ENCODE data around the gene APEH.

DNA sequence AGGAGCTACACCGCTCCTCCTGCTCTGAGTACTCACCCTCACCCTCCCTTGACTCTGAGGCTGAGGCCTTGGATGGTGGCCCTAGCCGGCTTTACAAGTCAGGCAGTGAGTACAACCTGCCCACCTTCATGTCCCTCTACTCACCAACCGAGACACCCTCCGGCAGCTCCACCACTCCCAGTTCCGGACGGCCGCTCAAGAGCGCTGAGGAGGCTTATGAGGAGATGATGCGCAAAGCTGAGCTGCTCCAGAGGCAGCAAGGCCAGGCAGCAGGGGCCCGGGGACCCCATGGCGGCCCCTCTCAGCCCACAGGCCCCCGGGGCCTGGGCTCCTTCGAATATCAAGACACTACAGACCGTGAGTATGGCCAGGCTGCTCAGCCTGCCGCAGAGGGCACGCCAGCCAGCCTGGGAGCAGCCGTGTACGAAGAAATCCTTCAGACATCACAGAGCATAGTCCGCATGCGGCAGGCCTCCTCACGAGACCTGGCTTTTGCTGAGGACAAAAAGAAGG, 21.2 kb upstream of the APEH start:
- TF ChIP-seq, protein P1, sequence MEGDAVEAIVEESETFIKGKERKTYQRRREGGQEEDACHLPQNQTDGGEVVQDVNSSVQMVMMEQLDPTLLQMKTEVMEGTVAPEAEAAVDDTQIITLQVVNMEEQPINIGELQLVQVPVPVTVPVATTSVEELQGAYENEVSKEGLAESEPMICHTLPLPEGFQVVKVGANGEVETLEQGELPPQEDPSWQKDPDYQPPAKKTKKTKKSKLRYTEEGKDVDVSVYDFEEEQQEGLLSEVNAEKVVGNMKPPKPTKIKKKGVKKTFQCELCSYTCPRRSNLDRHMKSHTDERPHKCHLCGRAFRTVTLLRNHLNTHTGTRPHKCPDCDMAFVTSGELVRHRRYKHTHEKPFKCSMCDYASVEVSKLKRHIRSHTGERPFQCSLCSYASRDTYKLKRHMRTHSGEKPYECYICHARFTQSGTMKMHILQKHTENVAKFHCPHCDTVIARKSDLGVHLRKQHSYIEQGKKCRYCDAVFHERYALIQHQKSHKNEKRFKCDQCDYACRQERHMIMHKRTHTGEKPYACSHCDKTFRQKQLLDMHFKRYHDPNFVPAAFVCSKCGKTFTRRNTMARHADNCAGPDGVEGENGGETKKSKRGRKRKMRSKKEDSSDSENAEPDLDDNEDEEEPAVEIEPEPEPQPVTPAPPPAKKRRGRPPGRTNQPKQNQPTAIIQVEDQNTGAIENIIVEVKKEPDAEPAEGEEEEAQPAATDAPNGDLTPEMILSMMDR (IDR thresholded peaks at IDR 0.05 in 2 of 3, conservative IDR thresholded peaks at IDR 0.05 in 1 of 3; ENCODE audit: insufficient read depth in 2 of 3, low read depth in 1 of 3, low read length in 3 of 3): no peak
- TF ChIP-seq, protein P2, sequence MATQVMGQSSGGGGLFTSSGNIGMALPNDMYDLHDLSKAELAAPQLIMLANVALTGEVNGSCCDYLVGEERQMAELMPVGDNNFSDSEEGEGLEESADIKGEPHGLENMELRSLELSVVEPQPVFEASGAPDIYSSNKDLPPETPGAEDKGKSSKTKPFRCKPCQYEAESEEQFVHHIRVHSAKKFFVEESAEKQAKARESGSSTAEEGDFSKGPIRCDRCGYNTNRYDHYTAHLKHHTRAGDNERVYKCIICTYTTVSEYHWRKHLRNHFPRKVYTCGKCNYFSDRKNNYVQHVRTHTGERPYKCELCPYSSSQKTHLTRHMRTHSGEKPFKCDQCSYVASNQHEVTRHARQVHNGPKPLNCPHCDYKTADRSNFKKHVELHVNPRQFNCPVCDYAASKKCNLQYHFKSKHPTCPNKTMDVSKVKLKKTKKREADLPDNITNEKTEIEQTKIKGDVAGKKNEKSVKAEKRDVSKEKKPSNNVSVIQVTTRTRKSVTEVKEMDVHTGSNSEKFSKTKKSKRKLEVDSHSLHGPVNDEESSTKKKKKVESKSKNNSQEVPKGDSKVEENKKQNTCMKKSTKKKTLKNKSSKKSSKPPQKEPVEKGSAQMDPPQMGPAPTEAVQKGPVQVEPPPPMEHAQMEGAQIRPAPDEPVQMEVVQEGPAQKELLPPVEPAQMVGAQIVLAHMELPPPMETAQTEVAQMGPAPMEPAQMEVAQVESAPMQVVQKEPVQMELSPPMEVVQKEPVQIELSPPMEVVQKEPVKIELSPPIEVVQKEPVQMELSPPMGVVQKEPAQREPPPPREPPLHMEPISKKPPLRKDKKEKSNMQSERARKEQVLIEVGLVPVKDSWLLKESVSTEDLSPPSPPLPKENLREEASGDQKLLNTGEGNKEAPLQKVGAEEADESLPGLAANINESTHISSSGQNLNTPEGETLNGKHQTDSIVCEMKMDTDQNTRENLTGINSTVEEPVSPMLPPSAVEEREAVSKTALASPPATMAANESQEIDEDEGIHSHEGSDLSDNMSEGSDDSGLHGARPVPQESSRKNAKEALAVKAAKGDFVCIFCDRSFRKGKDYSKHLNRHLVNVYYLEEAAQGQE (IDR thresholded peaks at IDR 0.05; ENCODE audit: borderline replicate concordance): no peak
- TF ChIP-seq, protein P2 (CRISPR knock-in tag; IDR thresholded peaks at IDR 0.05; ENCODE audit: low read depth): no peak
- TF ChIP-seq ZNF311 (CRISPR knock-in tag; IDR thresholded peaks at IDR 0.05) (no peak), NR4A1 (CRISPR knock-in tag; IDR thresholded peaks at IDR 0.05) (no peak), NR4A1 (tag; IDR thresholded peaks at IDR 0.05) (no peak), ZNF175 (CRISPR knock-in tag; IDR thresholded peaks at IDR 0.05; ENCODE audit: low read depth) (no peak), SIN3A (IDR thresholded peaks at IDR 0.05; ENCODE audit: borderline replicate concordance in 2 of 2, control insufficient read depth in 1 of 2, low read depth in 2 of 2, low read length in 2 of 2) (no peak), JUNB (CRISPR knock-in tag; conservative IDR thresholded peaks at IDR 0.05) (no peak), MXI1 (IDR thresholded peaks at IDR 0.05; ENCODE audit: low read depth, low read length) (no peak), GABPA (tag; conservative IDR thresholded peaks at IDR 0.05; ENCODE audit: low read depth) (no peak)
- TF ChIP-seq, protein P3, sequence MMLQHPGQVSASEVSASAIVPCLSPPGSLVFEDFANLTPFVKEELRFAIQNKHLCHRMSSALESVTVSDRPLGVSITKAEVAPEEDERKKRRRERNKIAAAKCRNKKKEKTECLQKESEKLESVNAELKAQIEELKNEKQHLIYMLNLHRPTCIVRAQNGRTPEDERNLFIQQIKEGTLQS (IDR thresholded peaks at IDR 0.05): no peak
- TF ChIP-seq, protein P3 (CRISPR knock-in tag; conservative IDR thresholded peaks at IDR 0.05): no peak
- TF ChIP-seq, protein P4, sequence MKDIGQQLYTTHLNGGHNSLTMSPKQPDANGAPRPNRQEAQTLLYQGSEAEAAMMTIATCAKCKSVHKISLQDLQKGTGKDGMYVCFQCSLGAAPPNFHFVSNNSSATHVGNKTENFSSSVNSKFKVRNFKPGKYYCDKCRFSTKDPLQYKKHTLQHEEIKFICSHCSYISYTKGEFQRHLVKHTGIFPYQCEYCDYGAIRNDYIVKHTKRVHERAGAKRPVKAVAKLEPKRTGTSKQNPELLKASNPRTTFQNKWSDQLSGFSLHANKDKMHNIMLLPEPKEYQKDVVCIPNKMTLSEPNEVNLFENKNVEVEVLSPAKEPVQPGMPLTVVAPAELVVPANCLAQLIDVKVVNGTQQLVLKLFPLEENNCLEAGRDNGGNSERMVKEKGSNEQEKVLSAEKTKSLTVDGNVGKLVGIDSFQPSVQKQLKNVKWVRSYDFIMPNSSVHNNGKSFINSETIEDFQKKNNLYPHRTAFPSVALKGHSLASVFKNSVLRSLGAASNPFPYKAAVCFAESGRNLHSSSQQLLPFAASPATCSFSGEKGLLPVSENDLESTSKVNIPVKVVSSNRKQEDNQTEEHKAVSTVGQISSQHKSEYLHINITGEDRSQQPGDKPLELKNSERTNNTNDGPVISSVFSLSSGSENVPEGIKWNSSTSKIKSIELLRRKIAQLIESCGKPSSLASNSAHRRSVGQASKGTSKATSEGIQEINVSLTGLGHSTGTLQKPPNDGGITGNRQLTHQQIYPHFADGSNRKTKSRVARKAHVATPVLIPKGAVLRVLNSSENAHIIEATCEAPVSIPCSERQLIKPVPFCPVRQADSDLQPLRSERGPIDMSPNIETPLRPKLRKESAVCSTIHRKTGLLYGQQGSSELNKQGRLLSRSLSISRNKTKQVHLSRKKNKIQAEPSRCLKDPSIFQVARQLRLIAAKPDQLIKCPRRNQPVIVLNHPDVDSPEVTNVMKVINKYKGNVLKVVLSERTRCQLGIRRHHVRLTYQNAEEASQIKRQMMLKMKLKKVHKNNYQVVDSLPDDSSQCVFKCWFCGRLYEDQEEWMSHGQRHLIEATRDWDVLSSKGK (CRISPR knock-in tag; IDR thresholded peaks at IDR 0.05): no peak
